ENCODE measurements around the gene HERC6.

Gene HERC6

GRCh38 chr4:88481537-88481936 is 102.9 kb downstream of the HERC6 start:
- no peak overlapping the region for H3K4me2 ChIP-seq (ENCODE audit: low read depth, low read length)
- no peak overlapping the region for H3K9ac ChIP-seq (ENCODE audit: low read length)
- no peak for DNase-seq
- H3K36me3 ChIP-seq (replicated peaks; ENCODE audit: insufficient read depth, low read length): no peaks in the 10 kb centered on the region
- H4K20me1 ChIP-seq (ENCODE audit: insufficient read depth, low read length): no peaks in the 10 kb centered on the region
- H3K27me3 ChIP-seq (replicated peaks; ENCODE audit: insufficient read depth, low read length): no peaks in the 10 kb centered on the region
- TF ChIP-seq EZH2 (optimal IDR thresholded peaks at IDR 0.05; ENCODE audit: low read depth, low read length) (no peak), CTCF (IDR thresholded peaks at IDR 0.05; ENCODE audit: low read length) (no peak), EZH2phosphoT487 (IDR thresholded peaks at IDR 0.05; ENCODE audit: low read length) (no peak)
- no peak overlapping the region for H2AFZ ChIP-seq (ENCODE audit: low read length)
- H3F3A ChIP-seq (ENCODE audit: insufficient read depth, low read length): no peaks in the 10 kb centered on the region
- no peaks in the 10 kb centered on the region for H3K9me3 ChIP-seq (replicated peaks; ENCODE audit: insufficient read depth, low read length)
- no peak overlapping the region for H3K27ac ChIP-seq (ENCODE audit: low read length)
- no peak overlapping the region for H3K4me3 ChIP-seq (ENCODE audit: low read length)
- no peaks in the 10 kb centered on the region for H3K79me2 ChIP-seq (ENCODE audit: low read length)
- no peaks in the 10 kb centered on the region for H3K9me2 ChIP-seq (replicated peaks; ENCODE audit: insufficient read depth, low read length)
- H3K4me1 ChIP-seq (ENCODE audit: low read length): no peaks in the 10 kb centered on the region

GRCh38 chr4:88489100-88489761 is 110.6 kb downstream of the HERC6 start:
- no peak overlapping the region for H2AFZ ChIP-seq (ENCODE audit: low read length)
- H3K9me3 ChIP-seq (replicated peaks; ENCODE audit: insufficient read depth, low read length): no peaks in the 10 kb centered on the region
- no peak overlapping the region for H3K4me2 ChIP-seq (ENCODE audit: low read depth, low read length)
- H3K9ac ChIP-seq (ENCODE audit: low read length): no peak overlapping the region
- no peaks in the 10 kb centered on the region for H3K27me3 ChIP-seq (replicated peaks; ENCODE audit: insufficient read depth, low read length)
- no peak overlapping the region for H3K27ac ChIP-seq (ENCODE audit: low read length)
- H3K4me1 ChIP-seq (ENCODE audit: low read length): no peaks in the 10 kb centered on the region
- no peaks in the 10 kb centered on the region for H3K79me2 ChIP-seq (ENCODE audit: low read length)
- TF ChIP-seq EZH2 (optimal IDR thresholded peaks at IDR 0.05; ENCODE audit: low read depth, low read length) (no peak), EZH2phosphoT487 (IDR thresholded peaks at IDR 0.05; ENCODE audit: low read length) (no peak), CTCF (IDR thresholded peaks at IDR 0.05; ENCODE audit: low read length) (no peak)
- no peaks in the 10 kb centered on the region for H3F3A ChIP-seq (ENCODE audit: insufficient read depth, low read length)
- DNase-seq: no peak
- no peaks in the 10 kb centered on the region for H4K20me1 ChIP-seq (ENCODE audit: insufficient read depth, low read length)
- no peaks in the 10 kb centered on the region for H3K36me3 ChIP-seq (replicated peaks; ENCODE audit: insufficient read depth, low read length)
- no peak overlapping the region for H3K4me3 ChIP-seq (ENCODE audit: low read length)
- H3K9me2 ChIP-seq (replicated peaks; ENCODE audit: insufficient read depth, low read length): no peaks in the 10 kb centered on the region

All from MM.1S (cell line).